Sigmoid colon (tissue), 3 donors: ENCODE measurements around the gene OR8G5.

ENCODE experiments used
- POLR2A ChIP-seq, 2 donors: fragments of 450-650 bp; IDR thresholded peaks; one replicate each; pipeline ENCODE4 v1.6.1; 2016; ENCODE audit warnings: antibody characterized with exemption in 2 of 2, mild to moderate bottlenecking in 2 of 2, moderate library complexity in 2 of 2
- TF ChIP-seq, protein P1 (sequence below), 4 experiments: fragments of 450-650 bp in 3 of 4; fragments of 200-600 bp in 1 of 4; IDR thresholded peaks; one replicate each; pipeline ENCODE4 v1.5.1; 2016 to 2019; ENCODE audit warnings: antibody characterized with exemption in 4 of 4, mild to moderate bottlenecking in 3 of 4, moderate library complexity in 2 of 4

DNA sequence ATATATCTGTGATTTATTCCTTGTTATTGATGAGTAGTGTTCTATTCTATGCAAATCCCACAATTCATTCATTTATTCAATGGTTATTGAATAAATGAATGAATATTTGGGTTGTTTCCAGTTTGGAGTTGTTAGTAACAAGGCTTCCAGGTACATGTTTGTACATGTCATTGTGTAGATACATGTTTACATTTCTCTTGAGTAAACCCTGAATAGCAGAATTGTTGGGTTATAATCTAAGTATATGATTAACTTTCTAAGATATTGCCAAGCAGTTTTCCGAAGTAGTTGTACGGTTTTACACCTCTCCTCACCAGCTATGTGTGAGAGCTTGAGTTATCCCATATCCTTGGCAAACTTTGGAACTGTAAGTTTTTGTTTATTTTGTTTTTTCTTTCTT lies 33.8 kb upstream of the OR8G5 start:
- no peak for TF ChIP-seq POLR2A (IDR thresholded peaks at IDR 0.05)
- TF ChIP-seq, protein P1, sequence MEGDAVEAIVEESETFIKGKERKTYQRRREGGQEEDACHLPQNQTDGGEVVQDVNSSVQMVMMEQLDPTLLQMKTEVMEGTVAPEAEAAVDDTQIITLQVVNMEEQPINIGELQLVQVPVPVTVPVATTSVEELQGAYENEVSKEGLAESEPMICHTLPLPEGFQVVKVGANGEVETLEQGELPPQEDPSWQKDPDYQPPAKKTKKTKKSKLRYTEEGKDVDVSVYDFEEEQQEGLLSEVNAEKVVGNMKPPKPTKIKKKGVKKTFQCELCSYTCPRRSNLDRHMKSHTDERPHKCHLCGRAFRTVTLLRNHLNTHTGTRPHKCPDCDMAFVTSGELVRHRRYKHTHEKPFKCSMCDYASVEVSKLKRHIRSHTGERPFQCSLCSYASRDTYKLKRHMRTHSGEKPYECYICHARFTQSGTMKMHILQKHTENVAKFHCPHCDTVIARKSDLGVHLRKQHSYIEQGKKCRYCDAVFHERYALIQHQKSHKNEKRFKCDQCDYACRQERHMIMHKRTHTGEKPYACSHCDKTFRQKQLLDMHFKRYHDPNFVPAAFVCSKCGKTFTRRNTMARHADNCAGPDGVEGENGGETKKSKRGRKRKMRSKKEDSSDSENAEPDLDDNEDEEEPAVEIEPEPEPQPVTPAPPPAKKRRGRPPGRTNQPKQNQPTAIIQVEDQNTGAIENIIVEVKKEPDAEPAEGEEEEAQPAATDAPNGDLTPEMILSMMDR (IDR thresholded peaks at IDR 0.05): no peak
